ENCODE measurements around the gene TRIM66.

The TRIM66 gene, protein sequence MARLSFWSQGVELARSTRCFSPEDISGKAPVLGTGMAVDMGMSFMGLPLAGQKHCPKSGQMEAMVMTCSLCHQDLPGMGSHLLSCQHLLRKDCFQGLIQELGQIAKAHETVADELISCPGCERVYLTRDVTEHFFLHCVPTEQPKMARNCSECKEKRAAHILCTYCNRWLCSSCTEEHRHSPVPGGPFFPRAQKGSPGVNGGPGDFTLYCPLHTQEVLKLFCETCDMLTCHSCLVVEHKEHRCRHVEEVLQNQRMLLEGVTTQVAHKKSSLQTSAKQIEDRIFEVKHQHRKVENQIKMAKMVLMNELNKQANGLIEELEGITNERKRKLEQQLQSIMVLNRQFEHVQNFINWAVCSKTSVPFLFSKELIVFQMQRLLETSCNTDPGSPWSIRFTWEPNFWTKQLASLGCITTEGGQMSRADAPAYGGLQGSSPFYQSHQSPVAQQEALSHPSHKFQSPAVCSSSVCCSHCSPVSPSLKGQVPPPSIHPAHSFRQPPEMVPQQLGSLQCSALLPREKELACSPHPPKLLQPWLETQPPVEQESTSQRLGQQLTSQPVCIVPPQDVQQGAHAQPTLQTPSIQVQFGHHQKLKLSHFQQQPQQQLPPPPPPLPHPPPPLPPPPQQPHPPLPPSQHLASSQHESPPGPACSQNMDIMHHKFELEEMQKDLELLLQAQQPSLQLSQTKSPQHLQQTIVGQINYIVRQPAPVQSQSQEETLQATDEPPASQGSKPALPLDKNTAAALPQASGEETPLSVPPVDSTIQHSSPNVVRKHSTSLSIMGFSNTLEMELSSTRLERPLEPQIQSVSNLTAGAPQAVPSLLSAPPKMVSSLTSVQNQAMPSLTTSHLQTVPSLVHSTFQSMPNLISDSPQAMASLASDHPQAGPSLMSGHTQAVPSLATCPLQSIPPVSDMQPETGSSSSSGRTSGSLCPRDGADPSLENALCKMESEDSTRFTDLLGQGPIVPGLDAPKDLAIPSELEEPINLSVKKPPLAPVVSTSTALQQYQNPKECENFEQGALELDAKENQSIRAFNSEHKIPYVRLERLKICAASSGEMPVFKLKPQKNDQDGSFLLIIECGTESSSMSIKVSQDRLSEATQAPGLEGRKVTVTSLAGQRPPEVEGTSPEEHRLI (N-terminal part only)

DNA sequence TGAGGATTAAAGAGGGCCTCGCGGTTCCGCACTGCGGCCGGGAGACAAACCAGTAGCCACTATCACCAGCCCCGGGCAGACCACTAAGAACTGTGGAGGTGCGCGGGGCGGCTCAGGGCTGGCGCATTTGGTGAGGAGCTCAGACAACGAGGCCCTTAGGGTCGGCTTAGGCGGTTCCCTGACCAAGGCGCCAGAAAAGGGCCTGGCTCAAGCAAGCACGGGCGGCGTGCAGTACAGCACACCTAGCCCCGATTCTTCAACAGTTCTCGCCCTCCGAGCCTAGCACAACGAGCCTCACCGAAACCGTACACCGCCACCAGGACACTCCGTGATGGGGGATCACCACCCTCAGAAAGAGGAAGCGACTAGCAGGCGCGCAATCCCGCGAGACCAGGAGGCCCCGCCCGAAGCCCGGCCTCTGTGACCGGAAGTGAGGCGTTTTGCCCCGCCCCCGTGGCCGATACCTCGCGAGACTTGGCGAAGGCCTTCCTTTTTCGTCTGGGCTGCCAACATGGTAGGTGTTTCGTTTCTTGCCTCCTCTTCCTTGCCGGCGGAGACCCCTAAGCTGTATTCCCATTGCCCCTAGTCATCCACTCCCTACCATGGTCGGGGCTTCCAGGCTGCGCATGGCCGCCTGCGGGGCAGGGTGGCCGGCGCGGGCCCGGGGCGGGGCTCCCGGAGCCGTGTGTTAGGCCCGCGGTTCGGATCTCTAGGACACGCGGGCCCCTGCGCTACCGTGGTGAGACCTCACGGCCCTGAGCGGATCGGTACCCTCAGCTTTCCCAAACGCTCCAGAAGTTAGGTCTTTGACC is at the start of gene TRIM66, which contains the start of gene RPL27A:
TSS of gene TRIM66 (minus strand) at position 363 of the 812 bp plus-strand sequence. CDS start 10,391 bp downstream, outside the sequence.
TSS of gene RPL27A (plus strand) at position 490 of the 812 bp plus-strand sequence. CDS start at position 512, 22 bp downstream.
- peak; percentile 96 to 97 for DNase-seq (ENCODE audit: low read depth in 2 of 2)

DNA sequence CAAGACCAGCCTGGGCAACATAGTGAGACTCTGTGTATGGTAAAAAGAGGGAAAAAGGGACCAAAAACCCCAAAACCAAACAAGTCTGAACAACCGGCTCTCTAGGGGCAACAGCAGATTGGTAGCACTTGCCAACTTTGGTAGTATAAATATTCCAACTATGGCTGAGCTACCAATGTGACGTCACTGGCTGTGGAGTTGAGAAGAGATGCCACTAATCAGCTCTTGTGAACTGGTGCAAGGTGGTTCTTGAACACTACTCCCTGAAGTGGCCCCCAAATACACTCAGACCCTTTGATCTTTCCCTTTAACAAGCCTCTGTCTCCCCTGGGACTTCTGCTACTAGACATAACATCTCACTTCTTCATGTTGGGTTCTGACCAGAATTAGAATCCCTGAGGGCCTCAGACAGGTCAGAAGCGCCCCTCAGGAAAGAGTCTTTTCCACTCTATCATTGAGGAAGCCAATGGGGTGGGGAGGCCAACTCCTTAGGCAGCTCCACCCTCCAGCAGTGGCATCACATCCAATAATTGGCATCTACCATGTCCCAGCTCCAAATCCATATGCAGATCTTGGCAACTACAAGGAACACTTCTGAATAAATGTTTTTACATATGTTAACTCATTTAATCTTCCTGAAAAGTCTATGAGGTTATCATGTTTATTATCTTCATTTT is 49.3 kb upstream of the TRIM66 start:
- no peak for DNase-seq (ENCODE audit: low read depth in 2 of 2)

DNA sequence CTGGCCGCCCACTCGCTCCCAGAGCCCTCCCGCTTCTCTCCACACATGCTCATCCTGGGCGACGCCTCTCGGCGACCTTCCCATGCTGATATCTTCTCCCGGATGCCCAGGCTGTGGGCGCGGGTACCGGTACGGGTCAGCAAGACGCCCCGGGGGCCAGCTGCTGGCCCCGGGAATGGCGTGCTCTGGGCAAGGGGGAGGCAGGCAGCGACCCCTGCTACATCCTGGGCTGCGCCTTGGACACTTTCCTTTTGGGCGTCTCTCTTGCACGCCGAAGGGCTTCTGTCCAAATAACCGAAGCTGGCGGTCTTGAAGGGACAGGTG is 48.2 kb upstream of the TRIM66 start:
- DNase-seq (ENCODE audit: low read depth in 2 of 2), result no peak

DNA sequence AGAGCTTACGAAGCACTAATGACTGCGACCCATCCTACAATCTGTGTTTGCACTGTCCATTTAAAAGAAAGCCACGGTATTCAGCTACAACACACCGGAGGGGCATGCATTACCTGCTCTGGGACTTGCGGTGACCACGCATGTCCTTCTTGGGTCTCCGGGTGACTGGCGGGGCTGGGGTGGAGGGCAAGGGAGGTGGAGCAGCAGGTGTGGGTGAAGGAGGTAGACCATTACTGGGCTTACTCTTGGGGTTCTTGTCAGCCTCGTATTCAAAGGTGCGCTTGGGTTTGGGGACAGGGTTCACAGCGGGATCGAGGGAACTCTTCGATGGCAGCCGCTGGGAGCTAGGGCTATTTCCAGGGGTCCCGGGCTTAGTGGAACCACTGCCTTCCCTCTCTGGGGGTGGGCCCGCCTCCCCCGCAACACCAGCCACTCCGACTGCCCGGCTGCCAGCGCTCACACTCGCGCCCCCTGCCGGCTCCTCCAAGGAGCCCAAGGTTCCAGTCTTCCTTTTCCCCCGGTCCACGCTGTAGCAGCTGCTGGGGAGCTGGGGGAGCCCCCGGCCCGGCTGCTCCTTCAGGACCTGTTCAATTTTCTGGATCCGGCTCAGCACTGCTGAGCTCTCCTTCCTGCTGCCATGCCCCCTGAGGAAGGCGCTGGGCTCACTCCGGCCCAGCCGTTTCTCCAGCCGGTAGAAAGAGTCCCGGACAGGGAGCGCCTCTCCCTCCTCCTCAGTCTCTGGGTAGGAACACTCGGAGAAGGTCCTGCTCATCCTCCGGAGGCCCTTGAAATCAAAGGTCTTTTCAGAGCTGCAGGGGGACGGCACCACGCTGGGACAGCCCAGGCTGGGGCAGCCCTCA is 47.6 kb upstream of the TRIM66 start:
- no peak for DNase-seq (ENCODE audit: low read depth in 2 of 2)

DNA sequence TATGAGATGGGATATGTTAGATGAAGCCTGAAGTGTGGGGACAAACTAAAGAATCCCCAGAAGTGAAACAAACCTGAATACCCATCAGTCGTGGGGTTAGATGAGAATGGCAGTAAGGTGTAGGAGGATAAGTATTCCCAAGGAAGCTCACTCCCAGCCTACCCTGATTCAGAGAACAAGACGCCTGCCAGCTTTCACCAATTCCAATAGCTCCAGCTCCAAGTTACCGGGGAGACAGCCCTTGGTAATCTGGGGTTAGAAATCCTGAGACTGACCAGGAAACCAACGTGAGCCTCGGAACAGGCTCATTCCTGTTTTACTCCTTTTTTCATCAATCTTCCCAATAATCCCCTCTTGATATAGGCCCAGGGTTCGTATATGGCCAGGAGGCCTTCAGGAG is 46.6 kb upstream of the TRIM66 start:
- DNase-seq (ENCODE audit: low read depth in 2 of 2), result no peak

DNA sequence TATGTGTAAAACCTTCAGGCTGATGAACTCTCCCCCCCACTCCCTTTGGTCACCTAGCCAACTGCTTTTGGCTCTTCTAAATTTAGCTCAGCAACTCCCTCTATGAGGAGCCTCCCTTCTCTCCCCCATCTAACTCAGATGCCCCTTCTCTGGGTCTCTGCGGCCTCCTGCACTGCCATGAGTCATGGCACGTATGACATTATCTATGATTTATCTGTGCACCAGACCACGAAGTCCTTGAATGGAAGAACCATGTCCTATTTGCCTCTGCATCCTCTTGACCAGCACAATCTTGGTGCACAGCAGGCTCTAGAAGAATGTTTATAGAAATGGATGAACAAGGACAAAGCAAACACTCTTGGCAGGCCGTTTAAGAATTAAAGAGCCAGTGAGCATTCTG is 46.1 kb upstream of the TRIM66 start:
- no peak for DNase-seq (ENCODE audit: low read depth in 2 of 2)

DNA sequence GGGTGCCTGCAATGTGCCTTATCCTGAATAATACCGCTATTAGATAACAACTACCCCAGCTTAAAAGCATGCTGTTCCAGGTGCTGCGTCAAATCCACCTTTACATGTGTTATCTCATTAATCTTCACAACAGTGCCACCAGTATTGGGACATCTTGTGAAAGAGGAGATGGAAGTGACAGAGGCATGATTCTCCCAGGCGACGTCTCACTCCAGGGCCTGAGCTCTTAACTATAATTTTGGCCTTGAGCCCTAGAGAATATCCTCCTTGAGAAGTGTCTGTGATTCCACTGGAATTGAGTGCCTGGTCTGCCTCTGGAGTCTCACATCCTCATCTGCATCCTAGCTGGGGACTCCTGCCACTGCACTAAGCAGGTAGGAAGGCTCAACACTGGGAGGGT is 43.9 kb upstream of the TRIM66 start:
- no peak for DNase-seq (ENCODE audit: low read depth in 2 of 2)

DNA sequence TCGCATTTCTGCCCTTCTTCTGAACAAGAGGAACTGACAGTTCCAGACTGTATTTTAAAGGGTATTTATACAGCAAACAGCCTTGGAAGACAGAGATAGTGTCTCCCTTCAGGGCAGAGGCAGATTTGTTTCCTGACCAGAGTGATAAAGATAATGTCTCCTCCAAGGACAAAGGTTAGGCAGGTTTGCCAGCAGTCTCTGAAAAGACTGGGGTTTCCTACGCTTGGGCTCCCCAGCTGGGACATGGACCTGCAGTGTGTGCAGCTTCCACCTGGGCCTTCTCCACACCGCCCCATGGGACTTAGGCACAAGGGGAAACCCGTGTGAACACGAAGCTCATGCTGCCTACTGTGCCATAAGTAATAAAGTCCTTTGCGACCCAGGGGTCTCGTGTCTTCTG is 42.2 kb upstream of the TRIM66 start:
- no peak for DNase-seq (ENCODE audit: low read depth in 2 of 2)

DNA sequence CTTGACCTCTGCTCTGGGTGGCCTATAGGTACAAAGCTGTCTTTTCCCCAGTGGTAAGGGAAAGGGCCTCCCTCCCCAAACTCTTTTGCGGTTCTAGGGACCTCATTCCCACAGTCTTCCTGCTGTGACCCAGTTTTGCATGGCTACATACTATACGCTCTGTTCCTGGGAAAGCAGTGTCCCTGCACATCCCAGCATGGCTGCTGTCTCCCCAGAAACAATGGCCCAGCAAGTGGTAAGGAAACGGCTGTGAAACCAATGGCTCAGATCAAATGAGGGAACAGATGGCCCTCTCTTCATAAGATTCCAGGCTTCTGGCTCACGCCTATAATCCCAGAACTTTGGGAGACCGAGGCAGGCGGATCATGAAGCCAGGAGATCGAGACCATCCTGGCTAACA is 41.2 kb upstream of the TRIM66 start:
- DNase-seq (ENCODE audit: low read depth in 2 of 2), result no peak

DNA sequence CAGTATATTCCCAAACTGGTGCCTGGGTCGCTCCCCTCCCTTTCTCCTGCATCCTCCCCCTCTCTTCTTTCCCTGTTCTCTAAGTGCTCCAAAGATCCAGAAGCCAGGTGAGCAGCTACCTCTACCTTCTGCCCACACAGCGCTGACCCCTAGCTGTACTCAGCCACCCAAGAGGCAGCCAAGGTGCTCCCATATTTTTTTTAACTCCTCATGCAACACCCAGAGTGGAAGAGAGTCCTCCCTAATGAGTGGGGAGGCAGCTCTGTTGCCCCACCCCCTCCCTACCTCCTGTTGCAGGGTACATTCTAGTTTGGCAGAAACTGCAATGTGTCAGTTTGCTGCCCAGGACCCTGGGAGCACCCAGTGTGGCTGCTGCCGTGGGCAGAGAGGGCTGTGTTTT is 40.3 kb upstream of the TRIM66 start:
- DNase-seq (ENCODE audit: low read depth in 2 of 2), result no peak

DNA sequence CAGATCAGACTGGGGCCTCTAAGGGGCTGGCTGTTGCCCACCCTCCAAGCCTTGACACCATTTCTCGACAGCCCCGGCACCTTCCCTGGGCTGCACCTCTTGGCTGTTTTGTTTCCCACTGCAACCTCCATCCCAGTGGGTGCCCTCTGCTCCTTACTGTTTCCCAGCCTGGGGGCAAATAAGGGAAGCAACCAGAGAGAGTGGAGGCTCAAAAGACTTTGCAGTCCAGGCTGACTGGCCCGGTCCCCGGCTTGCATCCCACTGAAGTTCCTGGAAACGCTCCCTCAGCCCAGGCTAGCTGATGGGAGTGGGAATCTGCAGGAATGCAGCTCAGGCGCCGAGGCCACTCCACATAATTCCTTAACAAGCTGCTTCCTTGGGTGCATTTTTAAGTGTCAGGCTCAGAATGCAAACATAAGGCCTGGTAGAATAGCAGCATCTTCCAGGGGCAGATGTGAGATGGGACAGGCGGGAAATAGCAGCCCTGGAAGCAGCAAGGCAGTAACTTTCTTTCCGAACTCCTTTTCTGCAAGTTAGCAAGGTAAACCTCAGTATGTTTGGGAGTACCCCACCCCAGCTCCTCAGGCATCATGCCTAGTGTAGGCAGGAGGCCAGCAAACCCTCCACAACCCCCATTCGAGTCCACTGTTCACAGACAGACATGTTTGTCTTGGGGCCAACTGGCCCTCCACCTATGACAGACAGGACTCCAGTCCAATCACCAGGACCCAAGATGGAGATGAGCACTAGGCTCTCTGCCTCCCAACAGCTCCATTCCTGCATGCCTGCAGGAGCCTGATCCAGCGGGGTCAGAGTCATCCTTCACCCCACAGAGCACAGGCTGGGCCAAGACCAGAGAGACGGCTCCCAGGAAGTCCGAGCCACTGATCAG is 39.4 kb upstream of the TRIM66 start:
- DNase-seq (ENCODE audit: low read depth in 2 of 2), result no peak

DNA sequence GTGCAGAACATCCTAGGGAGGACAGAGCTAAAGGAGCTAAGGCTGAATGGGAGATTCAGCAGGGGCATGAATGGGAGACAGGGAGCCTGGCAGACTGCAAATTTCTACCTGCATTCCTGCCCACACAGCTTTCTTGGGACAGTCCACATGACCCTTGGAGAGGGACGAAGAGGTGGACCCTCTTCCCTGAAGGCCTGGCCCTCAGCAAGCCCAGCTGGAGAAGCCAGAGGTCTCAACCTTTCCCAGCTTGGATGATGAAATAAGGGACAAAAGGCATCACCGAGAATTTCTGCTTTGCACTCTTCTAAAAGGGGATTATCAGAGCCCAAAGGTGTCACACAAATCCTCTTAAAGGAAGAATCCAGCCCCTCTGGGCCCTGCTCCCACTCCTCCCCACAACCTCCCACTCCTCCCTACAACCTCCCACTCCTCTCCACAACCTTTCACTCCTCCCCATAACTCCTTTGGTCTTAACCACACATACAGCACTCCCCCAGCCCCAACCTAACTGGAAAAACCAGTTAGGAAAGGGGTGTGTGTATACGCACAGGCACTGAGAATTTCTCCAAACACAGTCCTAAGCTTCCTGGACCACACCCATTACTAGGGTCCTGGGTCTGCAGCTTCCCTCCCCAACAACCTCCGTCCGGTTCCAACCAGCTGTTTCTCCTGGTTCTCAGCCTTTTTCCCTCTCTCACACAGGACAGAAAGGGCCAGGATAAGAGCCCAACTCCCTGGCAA is 38.6 kb upstream of the TRIM66 start:
- DNase-seq (ENCODE audit: low read depth in 2 of 2), result no peak

DNA sequence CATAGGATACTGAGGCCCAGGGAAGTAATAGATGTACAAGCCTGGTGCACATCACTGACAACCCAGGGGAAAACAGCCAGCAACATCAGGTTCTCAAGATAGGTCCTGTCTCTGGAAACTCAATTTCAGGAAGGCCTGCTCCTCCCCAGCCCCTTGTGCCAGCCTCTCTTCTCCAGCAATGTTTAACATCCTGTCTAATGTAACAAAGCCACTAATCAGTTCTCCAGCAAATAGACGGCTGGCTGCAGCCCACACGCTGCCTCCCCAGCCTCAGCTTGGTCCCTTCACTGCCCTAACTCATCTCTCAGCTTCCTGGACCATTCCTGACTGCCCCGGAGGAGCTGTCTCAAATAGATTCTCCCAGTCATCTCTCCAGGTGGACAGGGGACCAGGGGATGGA is 37.9 kb upstream of the TRIM66 start:
- no peak for DNase-seq (ENCODE audit: low read depth in 2 of 2)

DNA sequence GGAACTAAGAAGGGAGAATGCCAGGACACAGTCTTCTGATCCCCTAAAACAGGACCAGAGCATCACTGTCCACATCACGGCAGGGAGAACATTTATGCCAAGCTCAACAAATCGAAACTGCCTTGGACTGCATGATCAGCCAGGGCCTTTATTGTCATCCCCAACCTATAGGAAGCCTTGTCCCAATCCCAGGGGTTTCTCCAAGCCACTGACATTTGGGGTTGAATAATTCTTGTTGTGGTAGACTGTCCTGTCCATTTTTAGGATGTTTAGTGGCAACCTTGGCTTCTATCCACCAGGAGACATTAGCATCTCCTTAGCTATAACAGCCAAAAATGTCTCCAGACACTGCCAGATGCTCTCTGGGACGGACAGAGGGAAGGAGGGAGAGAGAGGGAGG is 37.3 kb upstream of the TRIM66 start:
- DNase-seq (ENCODE audit: low read depth in 2 of 2), result no peak

DNA sequence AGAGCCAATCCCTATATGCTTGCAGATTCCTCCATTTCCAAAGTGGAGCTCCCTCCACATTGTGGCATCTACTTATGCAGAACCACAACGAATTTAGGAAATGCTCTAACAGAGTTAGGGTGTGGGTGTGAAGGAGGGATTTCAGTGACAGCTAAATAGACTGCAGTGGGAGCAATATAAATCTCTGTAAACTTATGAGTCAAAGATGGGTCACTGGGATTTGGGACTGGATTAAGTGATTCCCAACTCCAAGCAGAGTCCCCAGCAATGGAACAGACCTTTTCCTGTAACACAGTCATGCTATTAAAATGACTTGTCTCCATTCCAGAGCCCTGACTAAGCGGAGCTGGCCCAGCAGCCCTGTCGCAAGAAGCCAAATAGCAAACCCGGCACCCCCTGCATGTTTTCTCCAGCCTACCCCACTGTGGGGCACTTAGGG is 36.8 kb upstream of the TRIM66 start:
- DNase-seq (ENCODE audit: low read depth in 2 of 2), result no peak

DNA sequence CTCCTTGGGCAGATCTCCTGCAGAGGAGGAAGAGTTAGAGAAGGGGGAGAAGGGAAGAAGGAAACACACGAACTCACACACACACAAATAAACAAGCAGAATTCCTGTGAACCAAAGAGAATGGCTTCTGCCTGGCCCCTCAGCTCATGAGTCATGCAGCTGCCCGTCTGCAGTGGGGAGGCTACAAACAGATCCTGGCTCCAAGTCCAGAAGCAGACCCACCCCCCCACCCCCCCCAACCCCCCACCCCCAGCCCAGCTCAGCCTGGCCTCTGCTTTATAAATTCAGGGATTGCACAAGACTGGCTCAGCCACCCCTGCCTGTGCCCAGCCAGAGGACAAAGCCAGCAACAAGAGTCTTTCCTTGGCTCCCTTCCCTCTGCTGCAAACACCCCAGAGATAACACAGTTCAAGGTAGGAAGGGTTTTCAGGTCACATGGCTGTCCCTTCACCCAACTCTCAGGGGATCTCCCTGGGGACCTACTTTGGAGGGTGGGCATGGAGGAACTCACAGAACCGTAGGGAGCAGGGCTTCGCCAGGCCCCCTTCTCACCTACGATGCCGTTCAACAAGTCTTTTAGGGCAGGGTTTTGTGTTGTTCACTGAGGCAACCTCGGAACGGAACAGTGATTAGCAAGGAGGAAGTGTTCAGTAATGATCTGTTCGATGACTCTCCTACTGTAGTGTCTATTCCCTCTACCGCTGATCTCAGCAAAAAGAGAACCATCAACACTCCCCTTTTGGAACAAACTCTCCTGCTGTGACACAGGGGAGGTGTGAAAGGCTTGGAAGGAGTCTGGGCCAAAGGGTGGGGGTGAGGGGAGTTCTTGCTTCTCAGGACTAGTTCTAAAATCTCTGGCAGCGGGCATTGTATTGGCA is 35.6 kb upstream of the TRIM66 start:
- DNase-seq (ENCODE audit: low read depth in 2 of 2), result no peak

DNA sequence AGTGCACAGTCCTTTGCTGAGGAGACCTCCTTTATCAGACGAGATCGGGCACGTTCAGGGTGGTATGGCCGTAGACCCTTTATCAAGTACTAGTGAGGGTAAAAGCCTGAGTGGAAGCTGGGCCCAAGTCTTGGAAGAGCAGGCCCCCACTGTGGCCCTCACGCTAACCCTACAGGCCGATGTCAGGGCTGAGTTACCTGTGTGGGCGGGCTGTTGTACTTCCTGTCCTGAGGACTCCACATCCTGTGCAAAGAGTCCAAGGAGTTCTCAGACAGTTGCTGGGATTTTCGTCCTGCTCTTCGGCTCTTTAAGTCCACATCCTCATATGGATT is 35.0 kb upstream of the TRIM66 start:
- DNase-seq (ENCODE audit: low read depth in 2 of 2), result no peak
